HG03175 (cell line): ENCODE results near the gene TNIK.

Source experiments
- ATAC-seq: cut with Tn5 transposase; IDR thresholded peaks from one replicate; pipeline ENCODE4 v1.9.1; 2021; ENCODE audit warnings: mild to moderate bottlenecking, moderate library complexity; ENCODE audit not compliant: unreplicated experiment

TNIK gene

GRCh38 chr3:171181907-171182690 is 278.1 kb downstream of the TNIK start:
- no peak for ATAC-seq

- ATAC-seq, result no peak
Observed at GRCh38 chr3:171178714-171179113, 281.5 kb downstream of the TNIK start.

GRCh38 chr3:171177553-171177952 is 282.7 kb downstream of the TNIK start:
- no peak for ATAC-seq

- ATAC-seq, result no peak
Observed at GRCh38 chr3:171177056-171177455, 283.1 kb downstream of the TNIK start.

GRCh38 chr3:171176244-171176933 is 283.8 kb downstream of the TNIK start:
- no peak for ATAC-seq

GRCh38 chr3:171175741-171176234 is 284.4 kb downstream of the TNIK start:
- ATAC-seq, result no peak

- no peak for ATAC-seq
Observed at GRCh38 chr3:171173736-171174135, 286.5 kb downstream of the TNIK start.

- no peak for ATAC-seq
Observed at GRCh38 chr3:171172070-171172469, 288.1 kb downstream of the TNIK start.

- no peak for ATAC-seq
Observed at GRCh38 chr3:171169866-171170265, 290.3 kb downstream of the TNIK start.

GRCh38 chr3:171169443-171169842 is 290.8 kb downstream of the TNIK start:
- ATAC-seq, result no peak

GRCh38 chr3:171168551-171168950 is 291.7 kb downstream of the TNIK start:
- ATAC-seq, result no peak

- ATAC-seq, result no peak
Observed at GRCh38 chr3:171168086-171168485, 292.1 kb downstream of the TNIK start.

GRCh38 chr3:171165983-171166382 is 294.2 kb downstream of the TNIK start:
- no peak for ATAC-seq

GRCh38 chr3:171165499-171165921 is 294.7 kb downstream of the TNIK start:
- no peak for ATAC-seq

GRCh38 chr3:171164067-171164465 is 296.1 kb downstream of the TNIK start:
- ATAC-seq, result no peak

- no peak for ATAC-seq
Observed at GRCh38 chr3:171163101-171164066, 296.8 kb downstream of the TNIK start.

- no peak for ATAC-seq
Observed at GRCh38 chr3:171160325-171160724, 299.9 kb downstream of the TNIK start.

- no peak for ATAC-seq
Observed at GRCh38 chr3:171159822-171160157, 300.4 kb downstream of the TNIK start.

- ATAC-seq, result no peak
Observed at GRCh38 chr3:171159024-171159821, 301.0 kb downstream of the TNIK start.

- ATAC-seq, result no peak
Observed at GRCh38 chr3:171157980-171158379, 302.2 kb downstream of the TNIK start.
